AG08395 (cell line): ENCODE results near the gene NDUFA1.
"Not testable (repeated sequence)": the region's sequence is repeated elsewhere in the genome, so short reads cannot be mapped to it uniquely, and the experiment has no call there.

Experiments used
- DNase-seq: peaks from one replicate; pipeline ENCODE4 v3.0.0; 2012; ENCODE audit warnings: mixed read lengths, low spot score

NDUFA1 gene

GRCh38 chrX:119900976-119901375 lies 29.3 kb downstream of the NDUFA1 start:
- no peak for DNase-seq

- DNase-seq, result no peak
Observed at GRCh38 chrX:119916310-119916709, 44.7 kb downstream of the NDUFA1 start.

GRCh38 chrX:119917877-119918276 lies 46.2 kb downstream of the NDUFA1 start:
- no peak for DNase-seq

- no peak for DNase-seq
Observed at GRCh38 chrX:119919835-119920585, 48.4 kb downstream of the NDUFA1 start.

- not testable (repeated sequence) for DNase-seq
Observed at GRCh38 chrX:119922391-119922790, 50.8 kb downstream of the NDUFA1 start.
